ENCODE data around the gene BCL2A1.
"Not testable (repeated sequence)": the region's sequence is repeated elsewhere in the genome, so short reads cannot be mapped to it uniquely, and the experiment has no call there.

Gene BCL2A1

GRCh38 chr15:79970624-79971434 is at the start of gene BCL2A1:
Gene BCL2A1, minus strand, starts transcription at chr15:79971196. Its CDS starts 77 bp downstream, at chr15:79971119.
- peak in 1 of 2 donors; percentile 42 for DNase-seq (ENCODE audit: low read depth in 2 of 2)

- DNase-seq (ENCODE audit: low read depth in 2 of 2) = no peak
Observed at GRCh38 chr15:80020731-80021130, 49.7 kb upstream of the BCL2A1 start.

- DNase-seq (ENCODE audit: low read depth in 2 of 2) = not testable (repeated sequence)
Observed at GRCh38 chr15:80020149-80020548, 49.2 kb upstream of the BCL2A1 start.

- no peak for DNase-seq (ENCODE audit: low read depth in 2 of 2)
Observed at GRCh38 chr15:80019168-80019745, 48.3 kb upstream of the BCL2A1 start.

- DNase-seq (ENCODE audit: low read depth in 2 of 2) = not testable (repeated sequence)
Observed at GRCh38 chr15:80017139-80017538, 46.1 kb upstream of the BCL2A1 start.

GRCh38 chr15:80016506-80016905 is 45.5 kb upstream of the BCL2A1 start:
- not testable (repeated sequence) for DNase-seq (ENCODE audit: low read depth in 2 of 2)

- no peak for DNase-seq (ENCODE audit: low read depth in 2 of 2)
Observed at GRCh38 chr15:80015156-80015555, 44.2 kb upstream of the BCL2A1 start.

- not testable (repeated sequence) for DNase-seq (ENCODE audit: low read depth in 2 of 2)
Observed at GRCh38 chr15:80014186-80014585, 43.2 kb upstream of the BCL2A1 start.

GRCh38 chr15:80012060-80012726 is 41.2 kb upstream of the BCL2A1 start:
- no peak for DNase-seq (ENCODE audit: low read depth in 2 of 2)

GRCh38 chr15:80011596-80011995 is 40.6 kb upstream of the BCL2A1 start:
- DNase-seq (ENCODE audit: low read depth in 2 of 2) = no peak

GRCh38 chr15:80011041-80011523 is 40.1 kb upstream of the BCL2A1 start:
- peak in 1 of 2 donors; percentile 26 for DNase-seq (ENCODE audit: low read depth in 2 of 2)

GRCh38 chr15:80010131-80010673 is 39.2 kb upstream of the BCL2A1 start:
- no peak for DNase-seq (ENCODE audit: low read depth in 2 of 2)

GRCh38 chr15:80007532-80007931 is 36.5 kb upstream of the BCL2A1 start:
- no peak for DNase-seq (ENCODE audit: low read depth in 2 of 2)

GRCh38 chr15:80006946-80007345 is 36.0 kb upstream of the BCL2A1 start:
- no peak for DNase-seq (ENCODE audit: low read depth in 2 of 2)

GRCh38 chr15:80003934-80004472 is 33.0 kb upstream of the BCL2A1 start:
- DNase-seq (ENCODE audit: low read depth in 2 of 2) = no peak

- DNase-seq (ENCODE audit: low read depth in 2 of 2) = no peak
Observed at GRCh38 chr15:80003171-80003570, 32.2 kb upstream of the BCL2A1 start.

- DNase-seq (ENCODE audit: low read depth in 2 of 2) = no peak
Observed at GRCh38 chr15:80002267-80002666, 31.3 kb upstream of the BCL2A1 start.

- DNase-seq (ENCODE audit: low read depth in 2 of 2) = no peak
Observed at GRCh38 chr15:79994615-79995014, 23.6 kb upstream of the BCL2A1 start.

- DNase-seq (ENCODE audit: low read depth in 2 of 2) = no peak
Observed at GRCh38 chr15:79991826-79992225, 20.8 kb upstream of the BCL2A1 start.

- no peak for DNase-seq (ENCODE audit: low read depth in 2 of 2)
Observed at GRCh38 chr15:79990997-79991334, 20.0 kb upstream of the BCL2A1 start.

- no peak for DNase-seq (ENCODE audit: low read depth in 2 of 2)
Observed at GRCh38 chr15:79990280-79990996, 19.4 kb upstream of the BCL2A1 start.

Data from stimulated activated CD8-positive, alpha-beta memory T cell treated with anti-CD3 and anti-CD28 coated beads, Interleukin-15, amount 100 ng/mL, for 48 hours (primary cell).